ENCODE data around the gene PRR3. TPM values are rescaled to one million over a fixed set of nuclear protein-coding genes. Genes with fewer than 3 reads are reported as not detected.

Gene PRR3
- total and polyA plus RNA-seq, 2 of the 13 experiments (the other 11 are each of a cell fraction or from before 2014, with no cell fraction given): 14.6 to 21.2 TPM

DNA sequence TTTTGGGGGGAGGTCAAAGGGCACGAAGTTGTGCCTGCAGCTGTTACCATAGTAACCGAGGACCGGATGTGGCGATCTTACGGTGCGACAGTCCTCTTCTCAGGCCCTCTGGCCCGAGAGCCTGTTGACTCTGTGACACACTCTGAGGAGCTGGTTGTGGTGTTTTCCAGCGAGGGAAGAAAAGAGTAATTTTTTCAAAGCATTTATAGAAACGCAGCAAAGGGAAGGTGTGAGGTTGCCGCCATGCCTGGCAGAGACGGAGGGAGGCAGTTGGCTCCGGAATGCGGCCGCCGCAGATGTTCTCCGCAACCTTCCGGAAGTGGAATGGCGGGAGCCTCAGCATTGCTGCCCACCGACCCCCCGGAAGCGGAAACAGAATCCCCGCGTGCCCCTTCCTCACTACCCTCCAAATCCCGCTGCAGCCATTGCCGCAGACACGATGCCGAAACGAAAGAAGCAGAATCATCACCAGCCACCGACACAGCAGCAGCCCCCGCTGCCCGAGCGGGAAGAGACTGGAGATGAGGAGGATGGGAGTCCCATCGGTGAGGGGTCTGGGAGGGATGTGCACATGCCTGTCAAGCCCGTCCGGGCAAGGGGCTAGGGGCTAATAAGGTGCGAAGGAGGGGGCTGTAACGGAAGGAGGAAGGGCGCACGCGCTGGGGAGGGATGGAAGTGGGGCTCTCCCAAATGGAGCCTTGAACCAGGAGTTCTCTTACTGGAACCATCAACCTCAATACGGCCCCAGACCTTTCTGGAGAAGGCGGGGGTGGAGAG lies at the start of gene PRR3 (continued):
- TF ChIP-seq, protein P1, sequence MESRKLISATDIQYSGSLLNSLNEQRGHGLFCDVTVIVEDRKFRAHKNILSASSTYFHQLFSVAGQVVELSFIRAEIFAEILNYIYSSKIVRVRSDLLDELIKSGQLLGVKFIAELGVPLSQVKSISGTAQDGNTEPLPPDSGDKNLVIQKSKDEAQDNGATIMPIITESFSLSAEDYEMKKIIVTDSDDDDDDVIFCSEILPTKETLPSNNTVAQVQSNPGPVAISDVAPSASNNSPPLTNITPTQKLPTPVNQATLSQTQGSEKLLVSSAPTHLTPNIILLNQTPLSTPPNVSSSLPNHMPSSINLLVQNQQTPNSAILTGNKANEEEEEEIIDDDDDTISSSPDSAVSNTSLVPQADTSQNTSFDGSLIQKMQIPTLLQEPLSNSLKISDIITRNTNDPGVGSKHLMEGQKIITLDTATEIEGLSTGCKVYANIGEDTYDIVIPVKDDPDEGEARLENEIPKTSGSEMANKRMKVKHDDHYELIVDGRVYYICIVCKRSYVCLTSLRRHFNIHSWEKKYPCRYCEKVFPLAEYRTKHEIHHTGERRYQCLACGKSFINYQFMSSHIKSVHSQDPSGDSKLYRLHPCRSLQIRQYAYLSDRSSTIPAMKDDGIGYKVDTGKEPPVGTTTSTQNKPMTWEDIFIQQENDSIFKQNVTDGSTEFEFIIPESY (CRISPR knock-in tag; IDR thresholded peaks at IDR 0.05): 0 out of 2 replicates have a peak, but pooled peaks have one; percentile 67
- peak; percentile 43; the same call in 1 of the 2 replicates for TF ChIP-seq ZFP1 (CRISPR knock-in tag; IDR thresholded peaks at IDR 0.05)
- TF ChIP-seq TARDBP (CRISPR knock-in tag; IDR thresholded peaks at IDR 0.05): peak; percentile 89; the same call in 1 of the 2 replicates
- TF ChIP-seq ZFYVE20 (CRISPR knock-in tag; IDR thresholded peaks at IDR 0.05; ENCODE audit: borderline replicate concordance, low read depth): peak; percentile 81; the same call in 1 of the 2 replicates
- TF ChIP-seq, protein P2, sequence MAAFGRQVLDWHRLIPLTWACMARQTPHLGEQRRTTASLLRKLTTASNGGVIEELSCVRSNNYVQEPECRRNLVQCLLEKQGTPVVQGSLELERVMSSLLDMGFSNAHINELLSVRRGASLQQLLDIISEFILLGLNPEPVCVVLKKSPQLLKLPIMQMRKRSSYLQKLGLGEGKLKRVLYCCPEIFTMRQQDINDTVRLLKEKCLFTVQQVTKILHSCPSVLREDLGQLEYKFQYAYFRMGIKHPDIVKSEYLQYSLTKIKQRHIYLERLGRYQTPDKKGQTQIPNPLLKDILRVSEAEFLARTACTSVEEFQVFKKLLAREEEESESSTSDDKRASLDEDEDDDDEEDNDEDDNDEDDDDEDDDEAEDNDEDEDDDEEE (CRISPR knock-in tag; IDR thresholded peaks at IDR 0.05): peak; percentile 95
- TF ChIP-seq NPAS2 (CRISPR knock-in tag; IDR thresholded peaks at IDR 0.05; ENCODE audit: borderline replicate concordance): no peak
- TF ChIP-seq, protein P3, sequence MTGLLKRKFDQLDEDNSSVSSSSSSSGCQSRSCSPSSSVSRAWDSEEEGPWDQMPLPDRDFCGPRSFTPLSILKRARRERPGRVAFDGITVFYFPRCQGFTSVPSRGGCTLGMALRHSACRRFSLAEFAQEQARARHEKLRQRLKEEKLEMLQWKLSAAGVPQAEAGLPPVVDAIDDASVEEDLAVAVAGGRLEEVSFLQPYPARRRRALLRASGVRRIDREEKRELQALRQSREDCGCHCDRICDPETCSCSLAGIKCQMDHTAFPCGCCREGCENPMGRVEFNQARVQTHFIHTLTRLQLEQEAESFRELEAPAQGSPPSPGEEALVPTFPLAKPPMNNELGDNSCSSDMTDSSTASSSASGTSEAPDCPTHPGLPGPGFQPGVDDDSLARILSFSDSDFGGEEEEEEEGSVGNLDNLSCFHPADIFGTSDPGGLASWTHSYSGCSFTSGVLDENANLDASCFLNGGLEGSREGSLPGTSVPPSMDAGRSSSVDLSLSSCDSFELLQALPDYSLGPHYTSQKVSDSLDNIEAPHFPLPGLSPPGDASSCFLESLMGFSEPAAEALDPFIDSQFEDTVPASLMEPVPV (CRISPR knock-in tag; IDR thresholded peaks at IDR 0.05): peak; percentile 97
- no peak for TF ChIP-seq U2AF1 (optimal IDR thresholded peaks at IDR 0.05; ENCODE audit: low read depth, low read length)
- TF ChIP-seq, protein P4, sequence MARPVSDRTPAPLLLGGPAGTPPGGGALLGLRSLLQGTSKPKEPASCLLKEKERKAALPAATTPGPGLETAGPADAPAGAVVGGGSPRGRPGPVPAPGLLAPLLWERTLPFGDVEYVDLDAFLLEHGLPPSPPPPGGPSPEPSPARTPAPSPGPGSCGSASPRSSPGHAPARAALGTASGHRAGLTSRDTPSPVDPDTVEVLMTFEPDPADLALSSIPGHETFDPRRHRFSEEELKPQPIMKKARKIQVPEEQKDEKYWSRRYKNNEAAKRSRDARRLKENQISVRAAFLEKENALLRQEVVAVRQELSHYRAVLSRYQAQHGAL (CRISPR knock-in tag; IDR thresholded peaks at IDR 0.05; ENCODE audit: not compliant biosample characterization): no peak
- TF ChIP-seq, protein P5, sequence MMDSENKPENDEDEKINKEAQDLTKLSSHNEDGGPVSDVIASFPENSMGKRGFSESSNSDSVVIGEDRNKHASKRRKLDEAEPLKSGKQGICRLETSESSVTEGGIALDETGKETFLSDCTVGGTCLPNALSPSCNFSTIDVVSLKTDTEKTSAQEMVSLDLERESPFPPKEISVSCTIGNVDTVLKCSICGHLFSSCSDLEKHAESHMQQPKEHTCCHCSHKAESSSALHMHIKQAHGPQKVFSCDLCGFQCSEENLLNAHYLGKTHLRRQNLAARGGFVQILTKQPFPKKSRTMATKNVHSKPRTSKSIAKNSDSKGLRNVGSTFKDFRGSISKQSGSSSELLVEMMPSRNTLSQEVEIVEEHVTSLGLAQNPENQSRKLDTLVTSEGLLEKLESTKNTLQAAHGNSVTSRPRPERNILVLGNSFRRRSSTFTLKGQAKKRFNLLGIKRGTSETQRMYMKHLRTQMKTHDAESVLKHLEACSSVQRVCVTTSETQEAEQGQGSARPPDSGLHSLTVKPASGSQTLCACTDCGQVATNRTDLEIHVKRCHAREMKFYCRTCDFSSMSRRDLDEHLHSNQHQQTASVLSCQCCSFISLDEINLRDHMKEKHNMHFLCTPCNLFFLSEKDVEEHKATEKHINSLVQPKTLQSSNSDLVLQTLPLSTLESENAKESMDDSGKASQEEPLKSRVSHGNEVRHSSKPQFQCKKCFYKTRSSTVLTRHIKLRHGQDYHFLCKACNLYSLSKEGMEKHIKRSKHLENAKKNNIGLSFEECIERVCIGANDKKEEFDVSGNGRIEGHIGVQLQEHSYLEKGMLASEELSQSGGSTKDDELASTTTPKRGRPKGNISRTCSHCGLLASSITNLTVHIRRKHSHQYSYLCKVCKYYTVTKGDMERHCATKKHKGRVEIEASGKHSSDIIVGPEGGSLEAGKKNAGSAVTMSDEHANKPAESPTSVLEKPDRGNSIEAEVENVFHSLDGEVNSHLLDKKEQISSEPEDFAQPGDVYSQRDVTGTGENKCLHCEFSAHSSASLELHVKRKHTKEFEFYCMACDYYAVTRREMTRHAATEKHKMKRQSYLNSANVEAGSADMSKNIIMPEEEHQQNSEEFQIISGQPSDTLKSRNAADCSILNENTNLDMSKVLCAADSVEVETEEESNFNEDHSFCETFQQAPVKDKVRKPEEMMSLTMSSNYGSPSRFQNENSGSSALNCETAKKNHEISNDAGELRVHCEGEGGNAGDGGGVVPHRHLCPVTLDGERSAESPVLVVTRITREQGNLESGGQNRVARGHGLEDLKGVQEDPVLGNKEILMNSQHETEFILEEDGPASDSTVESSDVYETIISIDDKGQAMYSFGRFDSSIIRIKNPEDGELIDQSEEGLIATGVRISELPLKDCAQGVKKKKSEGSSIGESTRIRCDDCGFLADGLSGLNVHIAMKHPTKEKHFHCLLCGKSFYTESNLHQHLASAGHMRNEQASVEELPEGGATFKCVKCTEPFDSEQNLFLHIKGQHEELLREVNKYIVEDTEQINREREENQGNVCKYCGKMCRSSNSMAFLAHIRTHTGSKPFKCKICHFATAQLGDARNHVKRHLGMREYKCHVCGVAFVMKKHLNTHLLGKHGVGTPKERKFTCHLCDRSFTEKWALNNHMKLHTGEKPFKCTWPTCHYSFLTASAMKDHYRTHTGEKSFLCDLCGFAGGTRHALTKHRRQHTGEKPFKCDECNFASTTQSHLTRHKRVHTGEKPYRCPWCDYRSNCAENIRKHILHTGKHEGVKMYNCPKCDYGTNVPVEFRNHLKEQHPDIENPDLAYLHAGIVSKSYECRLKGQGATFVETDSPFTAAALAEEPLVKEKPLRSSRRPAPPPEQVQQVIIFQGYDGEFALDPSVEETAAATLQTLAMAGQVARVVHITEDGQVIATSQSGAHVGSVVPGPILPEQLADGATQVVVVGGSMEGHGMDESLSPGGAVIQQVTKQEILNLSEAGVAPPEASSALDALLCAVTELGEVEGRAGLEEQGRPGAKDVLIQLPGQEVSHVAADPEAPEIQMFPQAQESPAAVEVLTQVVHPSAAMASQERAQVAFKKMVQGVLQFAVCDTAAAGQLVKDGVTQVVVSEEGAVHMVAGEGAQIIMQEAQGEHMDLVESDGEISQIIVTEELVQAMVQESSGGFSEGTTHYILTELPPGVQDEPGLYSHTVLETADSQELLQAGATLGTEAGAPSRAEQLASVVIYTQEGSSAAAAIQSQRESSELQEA (CRISPR knock-in tag; IDR thresholded peaks at IDR 0.05; ENCODE audit: not compliant biosample characterization): peak; percentile 86
- TF ChIP-seq, protein P6, sequence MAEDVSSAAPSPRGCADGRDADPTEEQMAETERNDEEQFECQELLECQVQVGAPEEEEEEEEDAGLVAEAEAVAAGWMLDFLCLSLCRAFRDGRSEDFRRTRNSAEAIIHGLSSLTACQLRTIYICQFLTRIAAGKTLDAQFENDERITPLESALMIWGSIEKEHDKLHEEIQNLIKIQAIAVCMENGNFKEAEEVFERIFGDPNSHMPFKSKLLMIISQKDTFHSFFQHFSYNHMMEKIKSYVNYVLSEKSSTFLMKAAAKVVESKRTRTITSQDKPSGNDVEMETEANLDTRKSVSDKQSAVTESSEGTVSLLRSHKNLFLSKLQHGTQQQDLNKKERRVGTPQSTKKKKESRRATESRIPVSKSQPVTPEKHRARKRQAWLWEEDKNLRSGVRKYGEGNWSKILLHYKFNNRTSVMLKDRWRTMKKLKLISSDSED (CRISPR knock-in tag; IDR thresholded peaks at IDR 0.05): no peak
